ENCODE data around the gene INKA2. TPM values are rescaled to one million over a fixed set of nuclear protein-coding genes. Genes with fewer than 3 reads are reported as not detected.

INKA2 gene
- total and polyA plus RNA-seq, 2 of the 4 experiments (the other 2 are of a cell fraction) = 2.2 to 2.6 TPM

GRCh38 chr1:111705841-111706240, 33.4 kb downstream of the INKA2 start:
- no peak overlapping the region for H3K9ac ChIP-seq (ENCODE audit: low read depth, low read length)
- H3K36me3 ChIP-seq (ENCODE audit: control insufficient read depth, insufficient read depth, low read length) = peaks cover 11% of the 10 kb centered on the region
- peak overlapping the region; percentile 62 for H3K4ac ChIP-seq (ENCODE audit: low read depth, low read length)
- peak; percentile 69 for ATAC-seq (ENCODE audit: low read depth)
- no peaks in the 10 kb centered on the region for H4K20me1 ChIP-seq (ENCODE audit: insufficient read depth, low read length)
- no peak overlapping the region for H2AK9ac ChIP-seq (replicated peaks; ENCODE audit: low read depth, low read length, poor library complexity)
- POLR2A ChIA-PET (ENCODE audit: unreplicated experiment) = interaction anchor here (0.5 kb wide), 1 partner anchor 86 kb away, joined by 3 read pairs; no protein-coding TSS in a partner anchor
- H2BK120ac ChIP-seq (ENCODE audit: low read depth, low read length) = peak overlapping the region; percentile 56
- peak overlapping the region; percentile 54 for H2BK5ac ChIP-seq (ENCODE audit: low read depth, low read length, poor library complexity, severe bottlenecking)
- H4K5ac ChIP-seq (ENCODE audit: low read depth, low read length) = peak overlapping the region; percentile 58; the same call in 1 of the 2 replicates
- no peaks in the 10 kb centered on the region for H3K9me3 ChIP-seq (ENCODE audit: control insufficient read depth, insufficient read depth, low read length)
- no peak overlapping the region for H2AFZ ChIP-seq (replicated peaks; ENCODE audit: low read length, poor library complexity)
- peaks cover 0 to 31% of the 10 kb centered on the region in 2 experiments; a peak in 2 of 4 replicates for H3K79me1 ChIP-seq (ENCODE audit: low read depth in 1 of 2, low read length in 2 of 2)
- no peaks in the 10 kb centered on the region for H3K27me3 ChIP-seq (ENCODE audit: control insufficient read depth, insufficient read depth, low read length)
- H4K91ac ChIP-seq (ENCODE audit: insufficient read depth, low read depth, low read length) = peak overlapping the region; percentile 80
- no TSS peak for BruUV-seq (replicated peaks)
- TF ChIP-seq RCOR1 (IDR thresholded peaks at IDR 0.05; ENCODE audit: insufficient replicate concordance, low read length) (no peak), RAD21 (IDR thresholded peaks at IDR 0.05; ENCODE audit: low read length) (0 out of 2 replicates have a peak, but pooled peaks have one; percentile 7)
- no peak overlapping the region for H3K14ac ChIP-seq (replicated peaks; ENCODE audit: low read depth, low read length)
- peak overlapping the region; percentile 23; the same call in 1 of the 3 replicates for H2BK15ac ChIP-seq (ENCODE audit: low read depth, low read length)
- intact Hi-C loops (cut with micrococcal nuclease) (loop anchor here (1.0 kb wide), 1 partner anchor 198 kb away; no protein-coding TSS in a partner anchor), dilution Hi-C loops (cut with HindIII; ENCODE audit: low sequenced_read_pairs, unreplicated experiment) (no loop called here), in situ Hi-C loops (cut with MboI; ENCODE audit: low sequenced_read_pairs) (no loop called here)
- 0 out of 2 replicates have a peak overlapping the region, but pooled peaks have one; percentile 20 for H3K23ac ChIP-seq (ENCODE audit: low read depth, low read length)
- H3K18ac ChIP-seq (ENCODE audit: low read depth, low read length) = 0 out of 2 replicates have a peak overlapping the region, but pooled peaks have one; percentile 7
- no peak overlapping the region for H3K4me3 ChIP-seq (ENCODE audit: insufficient read depth, low read depth, low read length)
- H3K4me1 ChIP-seq (ENCODE audit: control insufficient read depth, insufficient read depth, low read length) = peaks cover 10% of the 10 kb centered on the region
- peak overlapping the region; percentile 31 for H2AK5ac ChIP-seq (ENCODE audit: low read depth, low read length)
- CTCF ChIA-PET = interaction anchor here (0.9 to 1.0 kb wide), 2 partner anchors 9 to 31 kb away, joined by 3 read pairs; no protein-coding TSS in a partner anchor
- peak overlapping the region; percentile 44; the same call in 1 of the 2 replicates for H3K56ac ChIP-seq (ENCODE audit: extremely low read depth, insufficient read depth, low read length)
- peaks cover 7% of the 10 kb centered on the region; the same call in 1 of the 2 replicates for H3K9me1 ChIP-seq (ENCODE audit: insufficient read depth, low read length)
- DNase-seq = peak; percentile 63
- H2BK20ac ChIP-seq (ENCODE audit: low read depth, low read length) = peak overlapping the region; percentile 54
- peak overlapping the region in 1 of 2 experiments; percentile 27; a peak in 1 of 4 replicates for H4K8ac ChIP-seq (ENCODE audit: low read depth in 2 of 2, low read length in 2 of 2)
- peak overlapping the region; percentile 41; the same call in 1 of the 2 replicates for H3K27ac ChIP-seq (ENCODE audit: insufficient read depth, low read length)
- peak overlapping the region; percentile 52; the same call in 1 of the 2 replicates for H3K4me2 ChIP-seq (ENCODE audit: low read depth, low read length)
- no CpG with 5 or more reads among the region's 3 CpGs for WGBS, 2 experiments (ENCODE audit: extremely low coverage in 2 of 2, insufficient read length in 1 of 2)
